Activated naive CD4-positive, alpha-beta T cell treated with anti-CD3 and anti-CD28 coated beads, Interleukin-2, amount 10 ng/mL, durations not matched to agents 7 days and 5 days (primary cell): ENCODE results near the gene FAM25A.
"Not testable (repeated sequence)": the region's sequence is repeated elsewhere in the genome, so short reads cannot be mapped to it uniquely, and the experiment has no call there.

Experiments used
- CTCF ChIA-PET: fragments of 350-600 bp; sonication (Branson Sonifier 250); formaldehyde crosslinking; loops from one replicate; lab custom pipeline; 2021; ENCODE audit warnings: antibody characterized with exemption; lab: Charles Lee
- DNase-seq: peaks from one replicate; pipeline ENCODE4 v3.0.0-alpha.2; 2020
- H3K27ac Mint-ChIP-seq: one replicate; pipeline ENCODE4 v1.8.0; 2021; ENCODE audit warnings: mild to moderate bottlenecking, moderate library complexity, mixed read lengths
- H3K27me3 Mint-ChIP-seq: one replicate; pipeline ENCODE4 v1.8.0; 2021; ENCODE audit warnings: mild to moderate bottlenecking, mixed read lengths
- H3K36me3 Mint-ChIP-seq: one replicate; pipeline ENCODE4 v1.8.0; 2021; ENCODE audit warnings: mixed read lengths
- H3K4me1 Mint-ChIP-seq: one replicate; pipeline ENCODE4 v1.8.0; 2021; ENCODE audit warnings: mixed read lengths
- H3K4me3 Mint-ChIP-seq: one replicate; pipeline ENCODE4 v1.8.0; 2021; ENCODE audit warnings: mild to moderate bottlenecking, moderate library complexity, mixed read lengths
- H3K9me3 Mint-ChIP-seq: one replicate; pipeline ENCODE4 v1.8.0; 2021; ENCODE audit warnings: mixed read lengths

The FAM25A gene

GRCh38 chr10:86992456-86992855 lies 27.6 kb upstream of the FAM25A start:
- Mint-ChIP-seq H3K4me3 (no peak overlapping the region), H3K27ac (no peak overlapping the region), H3K27me3 (peaks cover 15% of the 10 kb centered on the region), H3K4me1 (no peaks in the 10 kb centered on the region), H3K36me3 (no peaks in the 10 kb centered on the region), H3K9me3 (no peaks in the 10 kb centered on the region)
- DNase-seq = no peak
- CTCF ChIA-PET = no interaction called here

- CTCF ChIA-PET = no interaction called here
- no peak overlapping the region for H3K4me3 Mint-ChIP-seq
- DNase-seq = no peak
- H3K4me1 Mint-ChIP-seq = no peaks in the 10 kb centered on the region
- no peaks in the 10 kb centered on the region for H3K9me3 Mint-ChIP-seq
- H3K36me3 Mint-ChIP-seq = no peaks in the 10 kb centered on the region
- peaks cover 15% of the 10 kb centered on the region for H3K27me3 Mint-ChIP-seq
- H3K27ac Mint-ChIP-seq = no peak overlapping the region
Observed at GRCh38 chr10:86992929-86993328, 27.2 kb upstream of the FAM25A start.

GRCh38 chr10:86999802-87000403 lies 20.2 kb upstream of the FAM25A start:
- DNase-seq, H3K27ac Mint-ChIP-seq, H3K4me3 Mint-ChIP-seq, H3K27me3 Mint-ChIP-seq, H3K36me3 Mint-ChIP-seq, H3K9me3 Mint-ChIP-seq, H3K4me1 Mint-ChIP-seq: not testable (repeated sequence)
- CTCF ChIA-PET = interaction anchor here (1.2 kb wide), 1 partner anchor 31 kb away, joined by 4 read pairs; no protein-coding TSS in a partner anchor

- Mint-ChIP-seq H3K4me1 (no peaks in the 10 kb centered on the region), H3K27ac (no peak overlapping the region), H3K4me3 (no peak overlapping the region), H3K9me3 (no peaks in the 10 kb centered on the region), H3K36me3 (no peaks in the 10 kb centered on the region), H3K27me3 (peaks cover 5% of the 10 kb centered on the region)
- CTCF ChIA-PET = no interaction called here
- DNase-seq = no peak
Observed at GRCh38 chr10:87000491-87000890, 19.6 kb upstream of the FAM25A start.

GRCh38 chr10:87007124-87007523 lies 13.0 kb upstream of the FAM25A start:
- H3K27ac Mint-ChIP-seq, H3K4me3 Mint-ChIP-seq, CTCF ChIA-PET, DNase-seq, H3K36me3 Mint-ChIP-seq, H3K9me3 Mint-ChIP-seq, H3K27me3 Mint-ChIP-seq, H3K4me1 Mint-ChIP-seq: not testable (repeated sequence)

GRCh38 chr10:87007674-87008073 lies 12.4 kb upstream of the FAM25A start:
- H3K27ac Mint-ChIP-seq, CTCF ChIA-PET, H3K9me3 Mint-ChIP-seq, H3K27me3 Mint-ChIP-seq, DNase-seq, H3K4me1 Mint-ChIP-seq, H3K36me3 Mint-ChIP-seq, H3K4me3 Mint-ChIP-seq: not testable (repeated sequence)

- not testable (repeated sequence) for H3K4me3 Mint-ChIP-seq
Observed at GRCh38 chr10:87008303-87008702, 11.8 kb upstream of the FAM25A start.

GRCh38 chr10:87009134-87009696 lies 10.9 kb upstream of the FAM25A start:
- CTCF ChIA-PET, H3K4me1 Mint-ChIP-seq, H3K27me3 Mint-ChIP-seq, H3K27ac Mint-ChIP-seq, H3K4me3 Mint-ChIP-seq, H3K9me3 Mint-ChIP-seq, H3K36me3 Mint-ChIP-seq, DNase-seq: not testable (repeated sequence)

More at GRCh38 chr10:87008303-87008702, 11.8 kb upstream of the FAM25A start:
- DNase-seq, H3K27me3 Mint-ChIP-seq, CTCF ChIA-PET, H3K27ac Mint-ChIP-seq, H3K36me3 Mint-ChIP-seq, H3K9me3 Mint-ChIP-seq, H3K4me1 Mint-ChIP-seq: not testable (repeated sequence)

GRCh38 chr10:87013528-87013927 lies 6.6 kb upstream of the FAM25A start:
- H3K9me3 Mint-ChIP-seq, H3K27ac Mint-ChIP-seq, CTCF ChIA-PET, DNase-seq, H3K4me3 Mint-ChIP-seq, H3K36me3 Mint-ChIP-seq, H3K4me1 Mint-ChIP-seq, H3K27me3 Mint-ChIP-seq: not testable (repeated sequence)

- H3K9me3 Mint-ChIP-seq, H3K36me3 Mint-ChIP-seq, H3K4me1 Mint-ChIP-seq, DNase-seq, H3K27ac Mint-ChIP-seq, H3K4me3 Mint-ChIP-seq, H3K27me3 Mint-ChIP-seq, CTCF ChIA-PET: not testable (repeated sequence)
Observed at GRCh38 chr10:87014986-87015716, 4.9 kb upstream of the FAM25A start.

GRCh38 chr10:87018127-87018526 lies 2.0 kb upstream of the FAM25A start:
- H3K9me3 Mint-ChIP-seq, H3K27me3 Mint-ChIP-seq, DNase-seq, H3K4me3 Mint-ChIP-seq, CTCF ChIA-PET, H3K27ac Mint-ChIP-seq, H3K36me3 Mint-ChIP-seq, H3K4me1 Mint-ChIP-seq: not testable (repeated sequence)

- H3K27ac Mint-ChIP-seq, H3K9me3 Mint-ChIP-seq, CTCF ChIA-PET, H3K27me3 Mint-ChIP-seq, H3K36me3 Mint-ChIP-seq, H3K4me3 Mint-ChIP-seq, H3K4me1 Mint-ChIP-seq, DNase-seq: not testable (repeated sequence)
Observed at GRCh38 chr10:87019066-87019465, 1.0 kb upstream of the FAM25A start.

- H3K27ac Mint-ChIP-seq, DNase-seq, H3K36me3 Mint-ChIP-seq, H3K27me3 Mint-ChIP-seq, H3K9me3 Mint-ChIP-seq, H3K4me3 Mint-ChIP-seq, H3K4me1 Mint-ChIP-seq, CTCF ChIA-PET: not testable (repeated sequence)
Observed at GRCh38 chr10:87019504-87019903, 590 bp upstream of the FAM25A start.

GRCh38 chr10:87025285-87025958 lies 5.3 kb downstream of the FAM25A start:
- CTCF ChIA-PET, H3K27me3 Mint-ChIP-seq, H3K36me3 Mint-ChIP-seq, H3K4me1 Mint-ChIP-seq, H3K4me3 Mint-ChIP-seq, H3K9me3 Mint-ChIP-seq, DNase-seq: not testable (repeated sequence)
- peak overlapping the region; percentile 40 for H3K27ac Mint-ChIP-seq
